CD14-positive monocyte (primary cell): ENCODE measurements around the gene TLX3. TPM values are rescaled to one million over a fixed set of nuclear protein-coding genes. Genes with fewer than 3 reads are reported as not detected.

ENCODE experiments used
- DNase-seq, 3 donors: peaks; one replicate each; pipeline ENCODE4 v3.0.0-alpha.2; 2011 to 2022
- H2AFZ ChIP-seq: 2 replicates; pipeline ENCODE4 v1.6.0; 2012; ENCODE audit warnings: mild to moderate bottlenecking, low read depth, low read length, inconsistent platforms; ENCODE audit not compliant: insufficient read depth, poor library complexity, severe bottlenecking
- H3K27ac ChIP-seq, 2 donors: 1 replicate in 1 of 2; 2 replicates in 1 of 2; pipeline ENCODE4 v1.5.1; 2012 to 2013; ENCODE audit warnings: low read length in 2 of 2, control low read depth in 1 of 2, inconsistent platforms in 1 of 2, low read depth in 1 of 2, mild to moderate bottlenecking in 1 of 2
- H3K27me3 ChIP-seq, 2 donors: one replicate each; pipeline versions ENCODE4 v1.6.0 to v1.6.1; 2011 to 2013; ENCODE audit warnings: low read length in 2 of 2; ENCODE audit not compliant: control insufficient read depth in 2 of 2, insufficient read depth in 2 of 2
- H3K36me3 ChIP-seq, 2 donors: replicated peaks in 1 of 2; 1 replicate in 1 of 2; 2 replicates in 1 of 2; pipeline versions ENCODE4 v1.5.1 to v1.6.1; 2012 to 2013; ENCODE audit warnings: low read length in 2 of 2, control low read depth in 1 of 2, inconsistent platforms in 1 of 2, mild to moderate bottlenecking in 1 of 2; ENCODE audit not compliant: insufficient read depth in 2 of 2, control insufficient read depth in 1 of 2
- H3K4me1 ChIP-seq, 2 donors: 1 replicate in 1 of 2; 2 replicates in 1 of 2; pipeline versions ENCODE4 v1.5.1 to v1.6.1; 2012 to 2013; ENCODE audit warnings: low read length in 2 of 2, control low read depth in 1 of 2, inconsistent platforms in 1 of 2, mild to moderate bottlenecking in 1 of 2, moderate library complexity in 1 of 2; ENCODE audit not compliant: insufficient read depth in 2 of 2, control insufficient read depth in 1 of 2
- H3K4me2 ChIP-seq: replicated peaks from 2 replicates; pipeline ENCODE3; 2012; ENCODE audit warnings: low read length, moderate library complexity, mild to moderate bottlenecking; ENCODE audit not compliant: poor library complexity, severe bottlenecking; ENCODE audit errors: extremely low read depth
- H3K4me3 ChIP-seq, 3 experiments: fragments of 200-600 bp in 1 of 3; sonication (generic) in 1 of 3; replicated peaks in 1 of 3; 1 replicate in 2 of 3; 2 replicates in 1 of 3; pipeline ENCODE4 v1.5.1; 2011 to 2013; ENCODE audit warnings: low read length in 3 of 3, mild to moderate bottlenecking in 3 of 3, control low read depth in 2 of 3, low read depth in 2 of 3, inconsistent platforms in 1 of 3, moderate library complexity in 1 of 3
- H3K79me2 ChIP-seq: 2 replicates; pipeline ENCODE4 v1.6.0; 2012; ENCODE audit warnings: mild to moderate bottlenecking, control low read depth, inconsistent platforms, low read length, moderate library complexity; ENCODE audit not compliant: insufficient read depth
- H3K9ac ChIP-seq: 2 replicates; pipeline ENCODE4 v1.6.0; 2017; ENCODE audit warnings: low read length, mild to moderate bottlenecking; ENCODE audit not compliant: insufficient read depth, poor library complexity, severe bottlenecking
- H3K9me3 ChIP-seq, 2 donors: replicated peaks in 1 of 2; 1 replicate in 1 of 2; 2 replicates in 1 of 2; pipeline versions ENCODE4 v1.5.1 to v1.6.1; 2012 to 2013; ENCODE audit warnings: low read length in 2 of 2, control low read depth in 1 of 2; ENCODE audit not compliant: control insufficient read depth in 1 of 2, insufficient read depth in 1 of 2
- H4K20me1 ChIP-seq: 2 replicates; pipeline ENCODE4 v1.6.0; 2012; ENCODE audit warnings: mild to moderate bottlenecking, low read length, control low read depth, moderate library complexity; ENCODE audit not compliant: insufficient read depth
- H3K27ac Mint-ChIP-seq, 7 donors: one replicate each; pipeline ENCODE4 v1.8.0; 2020; ENCODE audit warnings: mild to moderate bottlenecking in 7 of 7, mixed read lengths in 7 of 7, moderate library complexity in 6 of 7, inconsistent platforms in 2 of 7
- H3K27me3 Mint-ChIP-seq, 3 donors: one replicate each; pipeline ENCODE4 v1.8.0; 2021 to 2022; ENCODE audit warnings: low read depth in 3 of 3, mild to moderate bottlenecking in 3 of 3, mixed read lengths in 3 of 3, moderate library complexity in 3 of 3, inconsistent platforms in 1 of 3
- H3K36me3 Mint-ChIP-seq, 2 donors: one replicate each; pipeline ENCODE4 v1.8.0; 2020; ENCODE audit warnings: mixed read lengths in 2 of 2, inconsistent platforms in 1 of 2, mild to moderate bottlenecking in 1 of 2
- H3K4me1 Mint-ChIP-seq: one replicate; pipeline ENCODE4 v1.8.0; 2020; ENCODE audit warnings: mild to moderate bottlenecking, mixed read lengths
- H3K4me3 Mint-ChIP-seq, 2 donors: one replicate each; pipeline ENCODE4 v1.8.0; 2020; ENCODE audit warnings: mild to moderate bottlenecking in 2 of 2, mixed read lengths in 2 of 2, moderate library complexity in 1 of 2
- H3K9me3 Mint-ChIP-seq, 7 donors: one replicate each; pipeline ENCODE4 v1.8.0; 2020 to 2022; ENCODE audit warnings: mixed read lengths in 7 of 7, mild to moderate bottlenecking in 6 of 7, moderate library complexity in 6 of 7, inconsistent platforms in 2 of 7
- WGBS: methylation state at CpG from one replicate; pipeline ENCODE4 v1.1.5; 2013; ENCODE audit warnings: missing lambda C conversion rate; ENCODE audit not compliant: insufficient coverage; 5-methylcytosine and 5-hydroxymethylcytosine counted together
- intact Hi-C, 2 donors: fragments of 100-400 bp; cut with micrococcal nuclease; formaldehyde crosslinking; loops; one replicate each; pipeline versions ENCODE4 v1.15.0 to v1.15.1; 2023
- polyA plus RNA-seq, 3 donors: library from polyadenylated mRNA; depleted of rRNA in 1 of 3; unstranded in 2 of 3; stranded (reverse) in 1 of 3; fragments of 300-500 nt in 2 of 3; fragments of >200 nt in 1 of 3; fragmentation: Illumina TruSeq in 2 of 3; gene quantifications; 1 replicate in 2 of 3; 2 replicates in 1 of 3; pipeline ENCODE4 v1.2.3, GENCODE V29; 2012 to 2021
- TF ChIP-seq, protein P1 (sequence below): fragments of 200-600 bp; IDR thresholded peaks from one replicate; pipeline ENCODE4 v1.8.0; 2022; ENCODE audit warnings: antibody characterized with exemption, mild to moderate bottlenecking

The TLX3 gene
- polyA plus RNA-seq, 3 donors: not detected

DNA sequence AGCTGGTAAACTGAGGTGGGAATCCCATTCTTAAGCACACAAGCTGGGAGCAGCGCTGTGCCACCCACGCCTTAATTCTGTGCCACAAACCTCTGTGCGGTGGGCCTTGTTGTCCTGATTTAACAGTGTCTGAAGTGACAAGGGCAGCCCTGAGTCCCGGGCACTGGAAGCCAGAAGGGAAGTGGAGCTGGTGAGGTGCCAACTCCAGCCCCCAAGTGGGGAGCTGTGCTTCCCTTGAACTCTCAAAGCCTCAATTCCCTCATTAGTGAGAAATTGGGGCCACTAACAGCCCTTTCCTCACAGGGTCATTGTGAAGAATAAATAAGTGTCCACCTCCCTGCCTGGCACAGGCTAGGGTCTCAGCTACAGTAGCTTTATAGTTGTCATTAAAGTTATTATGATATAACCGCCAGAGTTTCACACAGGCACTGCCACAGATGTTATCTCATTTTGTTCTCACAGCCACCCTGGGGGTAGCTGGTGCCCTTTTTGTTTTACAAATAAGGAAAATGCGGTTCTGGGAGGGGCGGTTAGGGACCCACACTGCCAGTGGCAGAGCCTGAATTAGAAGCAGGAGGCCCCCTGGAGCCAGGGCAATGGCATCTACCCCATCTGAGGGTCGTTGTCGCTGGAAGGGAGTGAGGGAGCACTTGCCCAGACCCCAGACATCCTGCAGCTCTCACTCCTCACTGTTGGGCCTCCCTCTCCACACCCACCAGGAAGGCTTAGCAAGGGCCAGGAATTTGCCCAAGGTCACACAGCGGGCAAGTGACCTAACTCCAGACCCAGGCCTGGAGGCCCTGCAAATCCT, 2.1 kb upstream of the TLX3 start:
- H4K20me1 ChIP-seq: no peaks in the 10 kb centered on the region
- H3K4me2 ChIP-seq: no peak overlapping the region
- Mint-ChIP-seq H3K36me3 (peaks cover 0 to 3% of the 10 kb centered on the region in 2 donors), H3K27me3 (peaks cover 74 to 92% (median 75%) of the 10 kb centered on the region in 3 donors), H3K27ac (no peak overlapping the region), H3K9me3 (peaks cover 0 to 18% (median 7%) of the 10 kb centered on the region in 7 donors), H3K4me3 (peak overlapping the region in 1 of 2 donors; percentile 84), H3K4me1 (peaks cover 19% of the 10 kb centered on the region)
- intact Hi-C loops: no loop called here
- H3K27ac ChIP-seq: no peak overlapping the region
- H3K4me3 ChIP-seq: no peak overlapping the region
- no peaks in the 10 kb centered on the region for H3K36me3 ChIP-seq
- 11% methylated on average over 4 of the region's 10 CpGs for WGBS
- TF ChIP-seq, protein P1, sequence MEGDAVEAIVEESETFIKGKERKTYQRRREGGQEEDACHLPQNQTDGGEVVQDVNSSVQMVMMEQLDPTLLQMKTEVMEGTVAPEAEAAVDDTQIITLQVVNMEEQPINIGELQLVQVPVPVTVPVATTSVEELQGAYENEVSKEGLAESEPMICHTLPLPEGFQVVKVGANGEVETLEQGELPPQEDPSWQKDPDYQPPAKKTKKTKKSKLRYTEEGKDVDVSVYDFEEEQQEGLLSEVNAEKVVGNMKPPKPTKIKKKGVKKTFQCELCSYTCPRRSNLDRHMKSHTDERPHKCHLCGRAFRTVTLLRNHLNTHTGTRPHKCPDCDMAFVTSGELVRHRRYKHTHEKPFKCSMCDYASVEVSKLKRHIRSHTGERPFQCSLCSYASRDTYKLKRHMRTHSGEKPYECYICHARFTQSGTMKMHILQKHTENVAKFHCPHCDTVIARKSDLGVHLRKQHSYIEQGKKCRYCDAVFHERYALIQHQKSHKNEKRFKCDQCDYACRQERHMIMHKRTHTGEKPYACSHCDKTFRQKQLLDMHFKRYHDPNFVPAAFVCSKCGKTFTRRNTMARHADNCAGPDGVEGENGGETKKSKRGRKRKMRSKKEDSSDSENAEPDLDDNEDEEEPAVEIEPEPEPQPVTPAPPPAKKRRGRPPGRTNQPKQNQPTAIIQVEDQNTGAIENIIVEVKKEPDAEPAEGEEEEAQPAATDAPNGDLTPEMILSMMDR: no peak
- H3K27me3 ChIP-seq: peaks cover 50 to 78% of the 10 kb centered on the region in 2 donors
- DNase-seq: no peak
- peaks cover 0 to 23% of the 10 kb centered on the region in 2 donors for H3K9me3 ChIP-seq
- H3K79me2 ChIP-seq: no peaks in the 10 kb centered on the region
- no peak overlapping the region for H2AFZ ChIP-seq
- no peak overlapping the region for H3K9ac ChIP-seq
- peaks cover 16 to 21% of the 10 kb centered on the region in 2 donors for H3K4me1 ChIP-seq

DNA sequence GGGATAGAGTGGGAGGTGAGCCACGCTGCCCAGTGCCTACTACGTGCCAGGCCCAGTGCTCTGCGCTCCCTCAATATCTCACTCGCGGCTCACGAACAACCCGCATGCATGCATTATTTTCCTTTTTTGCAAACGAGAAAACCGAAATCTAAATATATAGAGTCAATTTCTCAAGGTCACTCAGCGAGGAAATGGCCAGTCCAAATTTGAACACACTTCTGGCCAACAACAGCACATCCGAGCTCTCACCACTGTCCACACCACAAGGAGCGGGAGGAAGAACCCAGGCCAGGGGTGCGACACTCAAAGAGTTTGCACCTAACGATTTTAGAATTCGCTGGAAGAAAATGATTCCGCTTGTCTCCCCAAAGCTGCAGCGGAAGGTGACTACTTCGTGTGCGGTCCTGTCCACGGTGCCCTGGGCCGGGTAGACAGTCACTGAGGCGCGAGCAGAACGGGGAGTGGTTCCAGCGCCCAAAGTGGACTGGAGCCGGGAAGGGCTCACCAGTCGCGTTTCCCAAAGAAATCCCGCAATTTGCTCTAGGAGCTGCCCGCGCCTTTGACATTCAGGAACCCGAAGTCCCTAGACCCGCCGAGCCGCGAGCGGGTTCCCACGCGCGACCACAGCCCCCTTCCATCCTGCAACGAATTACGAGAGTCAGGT, 1.1 kb upstream of the TLX3 start:
- peak overlapping the region in 1 of 7 donors; percentile 23 for H3K27ac Mint-ChIP-seq
- intact Hi-C loops: no loop called here
- DNase-seq: no peak
- peak overlapping the region in 1 of 2 donors; percentile 84 for H3K4me3 Mint-ChIP-seq
- H3K4me1 ChIP-seq: peaks cover 24 to 30% of the 10 kb centered on the region in 2 donors
- no peak overlapping the region for H2AFZ ChIP-seq
- H3K9me3 Mint-ChIP-seq: peaks cover 0 to 18% (median 13%) of the 10 kb centered on the region in 7 donors
- H4K20me1 ChIP-seq: no peaks in the 10 kb centered on the region
- no peaks in the 10 kb centered on the region for H3K36me3 ChIP-seq
- TF ChIP-seq, protein P1: no peak
- peaks cover 83 to 96% (median 84%) of the 10 kb centered on the region in 3 donors for H3K27me3 Mint-ChIP-seq
- H3K27me3 ChIP-seq: peaks cover 59 to 88% of the 10 kb centered on the region in 2 donors
- H3K36me3 Mint-ChIP-seq: peaks cover 0 to 5% of the 10 kb centered on the region in 2 donors
- no peaks in the 10 kb centered on the region for H3K79me2 ChIP-seq
- H3K4me2 ChIP-seq: no peak overlapping the region
- WGBS: 18% methylated on average over 39 of the region's 42 CpGs
- no peak overlapping the region for H3K9ac ChIP-seq
- H3K9me3 ChIP-seq: peaks cover 0 to 31% of the 10 kb centered on the region in 2 donors
- no peak overlapping the region for H3K27ac ChIP-seq
- no peak overlapping the region for H3K4me3 ChIP-seq
- peaks cover 24% of the 10 kb centered on the region for H3K4me1 Mint-ChIP-seq
